Liver (tissue), 3 donors: Measurements from ENCODE around the gene MAN2B2.

Experiments
- EGR1 ChIP-seq, 2 donors: IDR thresholded peaks; 2 replicates each; pipeline ENCODE4 v1.6.1; 2016 to 2018; ENCODE audit warnings: antibody characterized with exemption in 2 of 2, low read depth in 2 of 2
- FOXA1 ChIP-seq: IDR thresholded peaks from 2 replicates; pipeline ENCODE4 v1.6.1; 2016; ENCODE audit warnings: antibody characterized with exemption
- GABPA ChIP-seq, 2 donors: IDR thresholded peaks in 1 of 2; conservative IDR thresholded peaks in 1 of 2; 2 replicates each; pipeline ENCODE4 v1.6.1; 2016; ENCODE audit warnings: antibody characterized with exemption in 2 of 2, mild to moderate bottlenecking in 1 of 2, moderate library complexity in 1 of 2
- HNF4A ChIP-seq, 2 donors: conservative IDR thresholded peaks; 2 replicates each; pipeline ENCODE4 v1.6.1; 2016; ENCODE audit warnings: antibody characterized with exemption in 2 of 2, mild to moderate bottlenecking in 2 of 2
- NR2F2 ChIP-seq: IDR thresholded peaks from 2 replicates; pipeline ENCODE4 v1.6.1; 2016; ENCODE audit warnings: antibody characterized with exemption
- RAD21 ChIP-seq, 2 donors: IDR thresholded peaks; 2 replicates each; pipeline ENCODE4 v1.6.1; 2016; ENCODE audit warnings: antibody characterized with exemption in 2 of 2, mild to moderate bottlenecking in 2 of 2
- RXRA ChIP-seq, 2 donors: IDR thresholded peaks; 2 replicates each; pipeline ENCODE4 v1.6.1; 2017 to 2018; ENCODE audit warnings: antibody characterized with exemption in 2 of 2, mild to moderate bottlenecking in 1 of 2
- SP1 ChIP-seq: IDR thresholded peaks from 2 replicates; pipeline ENCODE4 v1.6.1; 2018; ENCODE audit warnings: antibody characterized with exemption, mild to moderate bottlenecking
- TAF1 ChIP-seq: conservative IDR thresholded peaks from 2 replicates; pipeline ENCODE4 v1.6.1; 2016; ENCODE audit warnings: antibody characterized with exemption, mild to moderate bottlenecking
- YY1 ChIP-seq: IDR thresholded peaks from 2 replicates; pipeline ENCODE4 v1.6.1; 2016; ENCODE audit warnings: antibody characterized with exemption, mild to moderate bottlenecking
- TF ChIP-seq, protein P1 (sequence below): IDR thresholded peaks from 2 replicates; pipeline ENCODE4 v1.6.1; 2016; ENCODE audit warnings: antibody characterized with exemption, mild to moderate bottlenecking
- TF ChIP-seq, protein P2 (sequence below): fragments of 150-350 bp; IDR thresholded peaks from 2 replicates; pipeline ENCODE4 v1.5.1; 2017; ENCODE audit warnings: improper control_type of control experiment, low read depth, low read length; ENCODE audit not compliant: missing input control
- donor health status: healthy.
- donor health status: healthy.

DNA sequence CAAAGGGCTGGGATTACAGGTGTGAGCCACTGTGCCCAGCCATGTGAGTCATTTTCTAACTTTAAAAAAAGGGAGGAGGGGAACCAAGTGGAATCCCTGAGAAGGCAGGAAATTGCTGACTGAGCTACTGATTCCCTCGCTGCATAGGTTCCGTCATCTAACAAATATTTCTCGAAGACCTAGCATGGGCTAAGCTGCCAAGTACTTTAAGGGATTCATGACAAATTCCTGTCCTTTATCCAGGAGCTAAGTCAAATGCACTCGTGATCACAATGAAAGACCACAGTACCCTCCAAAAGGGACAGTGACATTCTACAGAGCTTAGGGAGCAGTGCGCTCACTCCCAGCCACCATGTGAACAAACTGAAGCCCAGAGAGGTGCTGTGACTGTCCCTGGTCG is 33.2 kb upstream of the MAN2B2 start:
- TF ChIP-seq, protein P1, sequence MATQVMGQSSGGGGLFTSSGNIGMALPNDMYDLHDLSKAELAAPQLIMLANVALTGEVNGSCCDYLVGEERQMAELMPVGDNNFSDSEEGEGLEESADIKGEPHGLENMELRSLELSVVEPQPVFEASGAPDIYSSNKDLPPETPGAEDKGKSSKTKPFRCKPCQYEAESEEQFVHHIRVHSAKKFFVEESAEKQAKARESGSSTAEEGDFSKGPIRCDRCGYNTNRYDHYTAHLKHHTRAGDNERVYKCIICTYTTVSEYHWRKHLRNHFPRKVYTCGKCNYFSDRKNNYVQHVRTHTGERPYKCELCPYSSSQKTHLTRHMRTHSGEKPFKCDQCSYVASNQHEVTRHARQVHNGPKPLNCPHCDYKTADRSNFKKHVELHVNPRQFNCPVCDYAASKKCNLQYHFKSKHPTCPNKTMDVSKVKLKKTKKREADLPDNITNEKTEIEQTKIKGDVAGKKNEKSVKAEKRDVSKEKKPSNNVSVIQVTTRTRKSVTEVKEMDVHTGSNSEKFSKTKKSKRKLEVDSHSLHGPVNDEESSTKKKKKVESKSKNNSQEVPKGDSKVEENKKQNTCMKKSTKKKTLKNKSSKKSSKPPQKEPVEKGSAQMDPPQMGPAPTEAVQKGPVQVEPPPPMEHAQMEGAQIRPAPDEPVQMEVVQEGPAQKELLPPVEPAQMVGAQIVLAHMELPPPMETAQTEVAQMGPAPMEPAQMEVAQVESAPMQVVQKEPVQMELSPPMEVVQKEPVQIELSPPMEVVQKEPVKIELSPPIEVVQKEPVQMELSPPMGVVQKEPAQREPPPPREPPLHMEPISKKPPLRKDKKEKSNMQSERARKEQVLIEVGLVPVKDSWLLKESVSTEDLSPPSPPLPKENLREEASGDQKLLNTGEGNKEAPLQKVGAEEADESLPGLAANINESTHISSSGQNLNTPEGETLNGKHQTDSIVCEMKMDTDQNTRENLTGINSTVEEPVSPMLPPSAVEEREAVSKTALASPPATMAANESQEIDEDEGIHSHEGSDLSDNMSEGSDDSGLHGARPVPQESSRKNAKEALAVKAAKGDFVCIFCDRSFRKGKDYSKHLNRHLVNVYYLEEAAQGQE, result no peak
- TF ChIP-seq, protein P2, sequence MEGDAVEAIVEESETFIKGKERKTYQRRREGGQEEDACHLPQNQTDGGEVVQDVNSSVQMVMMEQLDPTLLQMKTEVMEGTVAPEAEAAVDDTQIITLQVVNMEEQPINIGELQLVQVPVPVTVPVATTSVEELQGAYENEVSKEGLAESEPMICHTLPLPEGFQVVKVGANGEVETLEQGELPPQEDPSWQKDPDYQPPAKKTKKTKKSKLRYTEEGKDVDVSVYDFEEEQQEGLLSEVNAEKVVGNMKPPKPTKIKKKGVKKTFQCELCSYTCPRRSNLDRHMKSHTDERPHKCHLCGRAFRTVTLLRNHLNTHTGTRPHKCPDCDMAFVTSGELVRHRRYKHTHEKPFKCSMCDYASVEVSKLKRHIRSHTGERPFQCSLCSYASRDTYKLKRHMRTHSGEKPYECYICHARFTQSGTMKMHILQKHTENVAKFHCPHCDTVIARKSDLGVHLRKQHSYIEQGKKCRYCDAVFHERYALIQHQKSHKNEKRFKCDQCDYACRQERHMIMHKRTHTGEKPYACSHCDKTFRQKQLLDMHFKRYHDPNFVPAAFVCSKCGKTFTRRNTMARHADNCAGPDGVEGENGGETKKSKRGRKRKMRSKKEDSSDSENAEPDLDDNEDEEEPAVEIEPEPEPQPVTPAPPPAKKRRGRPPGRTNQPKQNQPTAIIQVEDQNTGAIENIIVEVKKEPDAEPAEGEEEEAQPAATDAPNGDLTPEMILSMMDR, result no peak
- TF ChIP-seq HNF4A (conservative IDR thresholded peaks at IDR 0.05) (no peak), FOXA1 (no peak), RAD21 (IDR thresholded peaks at IDR 0.05) (no peak), TAF1 (no peak), EGR1 (IDR thresholded peaks at IDR 0.05; ENCODE audit: low read depth in 2 of 2) (no peak), YY1 (no peak), GABPA (IDR thresholded peaks at IDR 0.05 in 1 of 2, conservative IDR thresholded peaks at IDR 0.05 in 1 of 2) (no peak), SP1 (no peak), RXRA (IDR thresholded peaks at IDR 0.05) (no peak), NR2F2 (no peak)
